Measurements from ENCODE around the gene PURB. TPM values are rescaled to one million over a fixed set of nuclear protein-coding genes. Genes with fewer than 3 reads are reported as not detected.
"Not testable (repeated sequence)": the region's sequence is repeated elsewhere in the genome, so short reads cannot be mapped to it uniquely, and the experiment has no call there.

The PURB gene
- total RNA-seq, 1 donor from 2014 or later = 32.9 TPM

GRCh38 chr7:44881610-44882009 is 3.7 kb downstream of the PURB start:
- peaks cover 0 to 5% (median 0%) of the 10 kb centered on the region in 3 donors for H3K36me3 ChIP-seq (ENCODE audit: control insufficient read depth in 3 of 3, insufficient read depth in 3 of 3, low read length in 3 of 3)
- peak overlapping the region; percentile 57 to 80 (median 63) for H3K4me3 ChIP-seq (ENCODE audit: low read length in 3 of 3)
- H3K9ac ChIP-seq (ENCODE audit: low read depth in 1 of 3, low read length in 3 of 3) = peak overlapping the region; percentile 63 to 65 (median 64)
- no peaks in the 10 kb centered on the region for H3K27me3 ChIP-seq (ENCODE audit: control insufficient read depth in 3 of 3, insufficient read depth in 3 of 3, low read length in 3 of 3)
- H3K27ac ChIP-seq (ENCODE audit: low read depth, low read length) = no peak overlapping the region
- H3K9me3 ChIP-seq (ENCODE audit: control insufficient read depth in 3 of 3, low read length in 3 of 3) = no peaks in the 10 kb centered on the region
- peaks cover 29 to 56% (median 47%) of the 10 kb centered on the region in 3 donors for H3K4me1 ChIP-seq (ENCODE audit: control insufficient read depth in 3 of 3, insufficient read depth in 3 of 3, low read length in 3 of 3)

DNA sequence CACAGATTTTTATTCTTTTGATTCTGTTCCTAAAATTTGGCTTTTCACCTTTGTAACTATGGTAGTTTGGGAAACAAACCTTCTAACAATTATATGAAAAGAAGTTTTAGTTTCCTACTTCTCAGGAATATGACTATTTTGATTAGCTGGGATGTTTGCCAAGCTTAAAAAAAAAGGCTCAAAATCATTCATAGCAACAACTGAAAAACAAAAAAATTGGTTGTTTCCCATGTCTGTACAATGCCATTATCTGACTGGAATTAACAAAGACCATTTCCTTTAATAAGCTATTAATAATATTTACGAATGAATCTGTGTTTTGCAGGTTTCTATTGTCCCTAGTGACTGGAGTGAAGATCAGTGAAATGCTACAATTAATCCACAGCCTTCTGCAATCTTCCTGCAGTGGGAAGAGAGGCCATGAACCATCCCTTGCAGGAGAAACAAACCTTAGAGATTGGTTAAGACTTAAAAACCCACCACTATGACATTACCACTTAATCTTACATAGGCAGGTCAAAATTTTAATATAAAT is 4.2 kb downstream of the PURB start:
- H3K9me3 ChIP-seq (ENCODE audit: control insufficient read depth in 3 of 3, low read length in 3 of 3) = no peaks in the 10 kb centered on the region
- H3K4me3 ChIP-seq (ENCODE audit: low read length in 3 of 3) = peak overlapping the region; percentile 57 to 80 (median 63)
- peak overlapping the region; percentile 26 for H3K27ac ChIP-seq (ENCODE audit: low read depth, low read length)
- peak overlapping the region; percentile 63 to 65 (median 64) for H3K9ac ChIP-seq (ENCODE audit: low read depth in 1 of 3, low read length in 3 of 3)
- peaks cover 0 to 5% (median 0%) of the 10 kb centered on the region in 3 donors for H3K36me3 ChIP-seq (ENCODE audit: control insufficient read depth in 3 of 3, insufficient read depth in 3 of 3, low read length in 3 of 3)
- no peaks in the 10 kb centered on the region for H3K27me3 ChIP-seq (ENCODE audit: control insufficient read depth in 3 of 3, insufficient read depth in 3 of 3, low read length in 3 of 3)
- peaks cover 27 to 54% (median 47%) of the 10 kb centered on the region in 3 donors for H3K4me1 ChIP-seq (ENCODE audit: control insufficient read depth in 3 of 3, insufficient read depth in 3 of 3, low read length in 3 of 3)

DNA sequence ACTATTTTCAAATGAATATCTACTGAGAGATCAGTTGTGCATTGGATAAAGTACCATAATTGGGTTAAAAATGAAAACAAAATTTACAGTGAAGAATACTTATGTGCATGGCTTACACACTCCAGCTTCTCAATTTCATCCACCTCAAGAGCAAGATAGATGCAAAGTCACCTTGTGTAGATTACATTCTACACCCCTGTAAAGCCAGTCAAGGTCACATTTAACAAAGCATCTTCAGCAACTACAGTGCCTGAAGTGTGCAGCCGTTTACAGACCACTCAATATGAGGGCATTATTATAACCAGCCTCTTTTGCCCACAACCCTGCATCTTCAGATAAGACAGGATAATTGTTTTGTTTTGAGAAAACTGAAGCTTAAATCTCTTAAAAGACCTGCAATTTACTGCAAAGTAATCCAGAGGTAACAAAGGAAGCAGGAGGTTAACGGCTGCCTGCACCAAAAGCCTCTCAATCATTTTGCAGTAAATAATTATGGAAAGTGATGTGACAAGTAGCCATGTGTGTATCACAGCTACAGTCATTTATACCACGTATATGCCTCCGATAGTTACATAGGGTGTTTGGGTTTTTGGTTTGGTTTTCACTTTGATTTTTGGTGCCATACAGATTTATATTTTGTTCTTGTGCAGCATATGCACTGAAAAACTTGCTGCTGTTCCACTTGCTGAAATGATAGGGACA is 4.9 kb downstream of the PURB start:
- H3K27ac ChIP-seq (ENCODE audit: low read depth, low read length) = peak overlapping the region; percentile 26
- no peaks in the 10 kb centered on the region for H3K27me3 ChIP-seq (ENCODE audit: control insufficient read depth in 3 of 3, insufficient read depth in 3 of 3, low read length in 3 of 3)
- H3K4me1 ChIP-seq (ENCODE audit: control insufficient read depth in 3 of 3, insufficient read depth in 3 of 3, low read length in 3 of 3) = peaks cover 27 to 48% (median 47%) of the 10 kb centered on the region in 3 donors

DNA sequence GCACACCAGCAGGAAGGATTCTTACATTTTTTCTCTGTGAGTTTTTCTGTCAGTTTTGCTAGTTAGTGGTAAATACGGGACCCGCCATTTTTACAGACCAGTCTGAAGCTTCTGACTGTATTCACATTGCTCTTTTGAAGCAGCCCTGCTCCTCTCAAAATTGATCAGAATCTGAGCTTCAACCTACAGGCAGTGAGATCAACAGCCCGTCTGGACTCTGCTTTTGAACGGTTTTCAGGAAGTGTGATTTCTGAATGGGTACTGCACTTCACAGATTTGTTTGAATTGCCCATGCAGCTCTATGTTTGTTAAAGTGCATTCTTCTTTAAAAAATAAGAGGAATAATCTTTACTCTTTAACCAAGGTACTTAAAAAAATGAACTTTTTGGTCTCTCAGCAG is 8.9 kb downstream of the PURB start:
- Histone ChIP-seq H3K27me3 (ENCODE audit: control insufficient read depth in 3 of 3, insufficient read depth in 3 of 3, low read length in 3 of 3) (no peaks in the 10 kb centered on the region), H3K36me3 (ENCODE audit: control insufficient read depth in 3 of 3, insufficient read depth in 3 of 3, low read length in 3 of 3) (peaks cover 0 to 2% (median 0%) of the 10 kb centered on the region in 3 donors), H3K27ac (ENCODE audit: low read depth, low read length) (no peak overlapping the region), H3K9me3 (ENCODE audit: control insufficient read depth in 3 of 3, low read length in 3 of 3) (no peaks in the 10 kb centered on the region), H3K4me1 (ENCODE audit: control insufficient read depth in 3 of 3, insufficient read depth in 3 of 3, low read length in 3 of 3) (peaks cover 12 to 21% (median 20%) of the 10 kb centered on the region in 3 donors), H3K9ac (ENCODE audit: low read depth in 1 of 3, low read length in 3 of 3) (no peak overlapping the region), H3K4me3 (ENCODE audit: low read length in 3 of 3) (no peak overlapping the region)

More for the DNA sequence above, 4.9 kb downstream of the PURB start:
- H3K9ac ChIP-seq (ENCODE audit: low read depth in 1 of 3, low read length in 3 of 3) = peak overlapping the region; percentile 63 to 65 (median 64)
- peak overlapping the region; percentile 57 to 80 (median 63) for H3K4me3 ChIP-seq (ENCODE audit: low read length in 3 of 3)
- no peaks in the 10 kb centered on the region for H3K9me3 ChIP-seq (ENCODE audit: control insufficient read depth in 3 of 3, low read length in 3 of 3)
- H3K36me3 ChIP-seq (ENCODE audit: control insufficient read depth in 3 of 3, insufficient read depth in 3 of 3, low read length in 3 of 3) = peaks cover 0 to 5% (median 0%) of the 10 kb centered on the region in 3 donors

- peaks cover 0 to 2% (median 0%) of the 10 kb centered on the region in 3 donors for H3K36me3 ChIP-seq (ENCODE audit: control insufficient read depth in 3 of 3, insufficient read depth in 3 of 3, low read length in 3 of 3)
- peaks cover 3 to 12% (median 9%) of the 10 kb centered on the region in 3 donors for H3K4me1 ChIP-seq (ENCODE audit: control insufficient read depth in 3 of 3, insufficient read depth in 3 of 3, low read length in 3 of 3)
- H3K27ac ChIP-seq (ENCODE audit: low read depth, low read length) = no peak overlapping the region
- H3K27me3 ChIP-seq (ENCODE audit: control insufficient read depth in 3 of 3, insufficient read depth in 3 of 3, low read length in 3 of 3) = no peaks in the 10 kb centered on the region
- no peaks in the 10 kb centered on the region for H3K9me3 ChIP-seq (ENCODE audit: control insufficient read depth in 3 of 3, low read length in 3 of 3)
- no peak overlapping the region for H3K9ac ChIP-seq (ENCODE audit: low read depth in 1 of 3, low read length in 3 of 3)
- H3K4me3 ChIP-seq (ENCODE audit: low read length in 3 of 3) = no peak overlapping the region
Observed at GRCh38 chr7:44875241-44875640, 10.1 kb downstream of the PURB start.

DNA sequence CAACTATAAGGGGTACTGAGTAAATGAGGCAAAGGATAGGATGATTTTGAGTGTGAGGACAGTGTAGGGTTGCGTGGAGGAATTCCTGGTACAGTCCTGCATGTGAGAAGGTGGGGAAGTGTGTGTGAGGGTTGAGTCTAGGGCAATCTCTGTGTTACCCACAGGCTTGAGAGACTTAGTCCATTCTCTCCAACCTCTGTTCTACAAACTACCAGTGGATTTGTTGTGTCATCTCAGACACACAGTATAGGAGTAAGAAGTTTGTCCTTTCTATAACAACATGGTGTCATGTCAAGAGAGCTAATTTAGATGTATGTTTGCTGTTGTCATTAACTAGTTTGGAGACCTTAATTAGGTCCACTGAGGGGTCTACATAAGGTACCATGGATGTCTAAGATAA is 12.5 kb downstream of the PURB start:
- Histone ChIP-seq H3K4me1 (ENCODE audit: control insufficient read depth in 3 of 3, insufficient read depth in 3 of 3, low read length in 3 of 3) (no peaks in the 10 kb centered on the region), H3K9me3 (ENCODE audit: control insufficient read depth in 3 of 3, low read length in 3 of 3) (no peaks in the 10 kb centered on the region), H3K9ac (ENCODE audit: low read depth in 1 of 3, low read length in 3 of 3) (no peak overlapping the region), H3K27me3 (ENCODE audit: control insufficient read depth in 3 of 3, insufficient read depth in 3 of 3, low read length in 3 of 3) (no peaks in the 10 kb centered on the region), H3K27ac (ENCODE audit: low read depth, low read length) (no peak overlapping the region), H3K4me3 (ENCODE audit: low read length in 3 of 3) (no peak overlapping the region), H3K36me3 (ENCODE audit: control insufficient read depth in 3 of 3, insufficient read depth in 3 of 3, low read length in 3 of 3) (no peaks in the 10 kb centered on the region)

DNA sequence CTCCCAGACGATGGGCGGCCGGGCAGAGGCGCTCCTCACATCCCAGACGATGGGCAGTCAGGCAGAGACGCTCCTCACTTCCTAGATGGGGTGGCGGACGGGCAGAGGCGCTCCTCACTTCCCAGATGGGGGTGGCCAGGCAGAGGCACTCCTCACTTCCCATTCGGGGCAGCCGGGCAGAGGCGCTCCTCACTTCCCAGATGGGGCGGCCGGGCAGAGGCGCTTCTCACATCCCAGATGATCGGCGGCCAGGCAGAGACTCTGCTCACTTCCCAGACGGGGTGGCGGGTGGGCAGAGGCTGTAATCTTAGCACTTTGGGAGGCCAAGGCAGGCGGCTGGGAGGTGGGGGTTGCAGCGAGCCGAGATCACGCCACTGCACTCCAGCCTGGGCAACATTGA is 13.4 kb downstream of the PURB start:
- not testable (repeated sequence) for H3K4me3 ChIP-seq (ENCODE audit: low read length in 3 of 3); H3K27me3 ChIP-seq (ENCODE audit: control insufficient read depth in 3 of 3, insufficient read depth in 3 of 3, low read length in 3 of 3); H3K36me3 ChIP-seq (ENCODE audit: control insufficient read depth in 3 of 3, insufficient read depth in 3 of 3, low read length in 3 of 3); H3K9me3 ChIP-seq (ENCODE audit: control insufficient read depth in 3 of 3, low read length in 3 of 3); H3K4me1 ChIP-seq (ENCODE audit: control insufficient read depth in 3 of 3, insufficient read depth in 3 of 3, low read length in 3 of 3); H3K9ac ChIP-seq (ENCODE audit: low read depth in 1 of 3, low read length in 3 of 3); H3K27ac ChIP-seq (ENCODE audit: low read depth, low read length)

GRCh38 chr7:44870780-44871179 is 14.6 kb downstream of the PURB start:
- not testable (repeated sequence) for H3K4me3 ChIP-seq (ENCODE audit: low read length in 3 of 3); H3K27ac ChIP-seq (ENCODE audit: low read depth, low read length); H3K4me1 ChIP-seq (ENCODE audit: control insufficient read depth in 3 of 3, insufficient read depth in 3 of 3, low read length in 3 of 3); H3K9me3 ChIP-seq (ENCODE audit: control insufficient read depth in 3 of 3, low read length in 3 of 3); H3K9ac ChIP-seq (ENCODE audit: low read depth in 1 of 3, low read length in 3 of 3); H3K36me3 ChIP-seq (ENCODE audit: control insufficient read depth in 3 of 3, insufficient read depth in 3 of 3, low read length in 3 of 3); H3K27me3 ChIP-seq (ENCODE audit: control insufficient read depth in 3 of 3, insufficient read depth in 3 of 3, low read length in 3 of 3)

DNA sequence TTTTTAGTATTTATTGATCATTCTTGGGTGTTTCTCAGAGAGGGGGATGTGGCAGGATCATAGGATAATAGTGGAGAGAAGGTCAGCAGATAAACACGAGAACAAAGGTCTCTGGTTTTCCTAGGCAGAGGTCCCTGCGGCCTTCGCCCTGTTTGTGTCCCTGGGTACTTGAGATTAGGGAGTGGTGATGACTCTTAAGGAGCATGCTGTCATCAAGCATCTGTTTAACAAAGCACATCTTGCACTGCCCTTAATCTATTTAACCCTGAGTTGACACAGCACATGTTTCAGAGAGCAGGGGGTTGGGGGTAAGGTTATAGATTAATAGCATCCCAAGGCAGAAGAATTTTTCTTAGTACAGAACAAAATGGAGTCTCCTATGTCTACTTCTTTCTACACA is 15.0 kb downstream of the PURB start:
- H3K27ac ChIP-seq (ENCODE audit: low read depth, low read length); H3K36me3 ChIP-seq (ENCODE audit: control insufficient read depth in 3 of 3, insufficient read depth in 3 of 3, low read length in 3 of 3); H3K4me1 ChIP-seq (ENCODE audit: control insufficient read depth in 3 of 3, insufficient read depth in 3 of 3, low read length in 3 of 3); H3K4me3 ChIP-seq (ENCODE audit: low read length in 3 of 3); H3K9ac ChIP-seq (ENCODE audit: low read depth in 1 of 3, low read length in 3 of 3); H3K27me3 ChIP-seq (ENCODE audit: control insufficient read depth in 3 of 3, insufficient read depth in 3 of 3, low read length in 3 of 3); H3K9me3 ChIP-seq (ENCODE audit: control insufficient read depth in 3 of 3, low read length in 3 of 3): not testable (repeated sequence)

Measured in skeletal muscle tissue (tissue), 4 donors.